Upper lobe of right lung (tissue), 1 donor: Measurements from ENCODE around the gene TAMALIN. TPM values are rescaled to one million over a fixed set of nuclear protein-coding genes. Genes with fewer than 3 reads are reported as not detected.
A peak's percentile ranks its signal among the peaks of the same experiment; 100 is the strongest.

ENCODE experiments used
- ATAC-seq: fragments of 200-7000 bp; cut with Tn5 transposase; one replicate; pipeline ENCODE4 v1.9.1; 2020; ENCODE audit warnings: mild to moderate bottlenecking, moderate library complexity
- DNase-seq: peaks from one replicate; pipeline ENCODE4 v3.0.0-alpha.2; 2020
- H3K27ac ChIP-seq: fragments of 200-600 bp; one replicate; pipeline ENCODE4 v1.8.0; 2022
- H3K27me3 ChIP-seq: fragments of 200-600 bp; one replicate; pipeline ENCODE4 v1.8.0; 2022; ENCODE audit warnings: mild to moderate bottlenecking
- H3K36me3 ChIP-seq: fragments of 200-600 bp; one replicate; pipeline ENCODE4 v1.8.0; 2022
- H3K4me1 ChIP-seq: fragments of 200-600 bp; one replicate; pipeline ENCODE4 v1.8.0; 2022
- H3K4me3 ChIP-seq: fragments of 200-600 bp; one replicate; pipeline ENCODE4 v1.8.0; 2022; ENCODE audit warnings: mild to moderate bottlenecking
- H3K9me3 ChIP-seq: fragments of 200-600 bp; one replicate; pipeline ENCODE4 v1.8.0; 2022
- intact Hi-C: fragments of 100-400 bp; cut with DNase I; formaldehyde crosslinking; loops from one replicate; pipeline ENCODE4 v1.11.0; 2022
- total RNA-seq: library from RNA; stranded (reverse); fragmentation: NEBNext Ultra II Directional; extraction: Animal tissue kit (Norgen Biotek cat#: 25700); gene quantifications from one replicate; pipeline ENCODE4 v1.2.1, GENCODE V29; 2021
- TF ChIP-seq, protein P1 (sequence below): fragments of 200-600 bp; IDR thresholded peaks from one replicate; pipeline ENCODE4 v1.8.0; 2022; ENCODE audit warnings: antibody characterized with exemption
- donor health status: DM: no; HTN: yes; CAD: no; lungs with severe emphysema.

The TAMALIN gene
- total RNA-seq, 1 donor from 2014 or later = 199 TPM

DNA sequence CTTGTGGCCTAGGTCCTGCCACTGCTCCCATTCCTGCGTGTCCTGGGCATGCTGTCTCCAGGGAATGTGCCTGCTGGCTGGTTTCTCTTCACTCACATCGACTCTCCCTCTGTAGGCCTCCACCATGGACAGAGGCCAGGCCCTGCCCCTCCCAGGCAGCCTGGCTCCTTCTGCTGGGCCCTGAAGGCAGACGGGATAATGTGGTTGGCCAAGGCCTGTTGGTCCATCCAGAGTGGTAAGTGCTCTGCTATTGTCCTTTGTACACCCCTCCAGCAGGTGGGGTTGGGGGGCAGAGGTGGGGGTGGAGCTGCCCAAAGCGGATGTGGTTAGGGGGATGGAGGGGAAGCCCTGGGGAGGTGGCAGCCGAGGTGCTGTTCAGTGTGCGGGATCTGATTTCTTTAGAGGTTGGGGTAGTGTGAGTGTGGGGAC is 35.0 kb downstream of the TAMALIN start:
- H3K4me3 ChIP-seq = no peak overlapping the region
- DNase-seq (no peak), ATAC-seq (no peak)
- intact Hi-C loops = no loop called here
- TF ChIP-seq, protein P1, sequence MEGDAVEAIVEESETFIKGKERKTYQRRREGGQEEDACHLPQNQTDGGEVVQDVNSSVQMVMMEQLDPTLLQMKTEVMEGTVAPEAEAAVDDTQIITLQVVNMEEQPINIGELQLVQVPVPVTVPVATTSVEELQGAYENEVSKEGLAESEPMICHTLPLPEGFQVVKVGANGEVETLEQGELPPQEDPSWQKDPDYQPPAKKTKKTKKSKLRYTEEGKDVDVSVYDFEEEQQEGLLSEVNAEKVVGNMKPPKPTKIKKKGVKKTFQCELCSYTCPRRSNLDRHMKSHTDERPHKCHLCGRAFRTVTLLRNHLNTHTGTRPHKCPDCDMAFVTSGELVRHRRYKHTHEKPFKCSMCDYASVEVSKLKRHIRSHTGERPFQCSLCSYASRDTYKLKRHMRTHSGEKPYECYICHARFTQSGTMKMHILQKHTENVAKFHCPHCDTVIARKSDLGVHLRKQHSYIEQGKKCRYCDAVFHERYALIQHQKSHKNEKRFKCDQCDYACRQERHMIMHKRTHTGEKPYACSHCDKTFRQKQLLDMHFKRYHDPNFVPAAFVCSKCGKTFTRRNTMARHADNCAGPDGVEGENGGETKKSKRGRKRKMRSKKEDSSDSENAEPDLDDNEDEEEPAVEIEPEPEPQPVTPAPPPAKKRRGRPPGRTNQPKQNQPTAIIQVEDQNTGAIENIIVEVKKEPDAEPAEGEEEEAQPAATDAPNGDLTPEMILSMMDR = no peak
- no peaks in the 10 kb centered on the region for H3K9me3 ChIP-seq
- no peaks in the 10 kb centered on the region for H3K36me3 ChIP-seq
- peaks cover 44% of the 10 kb centered on the region for H3K4me1 ChIP-seq
- H3K27me3 ChIP-seq = no peaks in the 10 kb centered on the region
- H3K27ac ChIP-seq = no peak overlapping the region

- H3K9me3 ChIP-seq = no peaks in the 10 kb centered on the region
- peaks cover 50% of the 10 kb centered on the region for H3K4me1 ChIP-seq
- H3K36me3 ChIP-seq = no peaks in the 10 kb centered on the region
- H3K27ac ChIP-seq = peak overlapping the region; percentile 78
- no peak for ATAC-seq
- TF ChIP-seq, protein P1 = no peak
- no peak for DNase-seq
- no peaks in the 10 kb centered on the region for H3K27me3 ChIP-seq
- intact Hi-C loops = no loop called here
- no peak overlapping the region for H3K4me3 ChIP-seq
Observed at GRCh38 chr12:52042706-52043385, 36.1 kb downstream of the TAMALIN start.

- H3K36me3 ChIP-seq = no peaks in the 10 kb centered on the region
- H3K27ac ChIP-seq = peak overlapping the region; percentile 78
- peaks cover 47% of the 10 kb centered on the region for H3K4me1 ChIP-seq
- no peaks in the 10 kb centered on the region for H3K9me3 ChIP-seq
- no peaks in the 10 kb centered on the region for H3K27me3 ChIP-seq
- intact Hi-C loops = no loop called here
- ATAC-seq (no peak), DNase-seq (no peak)
- TF ChIP-seq, protein P1 = no peak
- H3K4me3 ChIP-seq = no peak overlapping the region
Observed at GRCh38 chr12:52043386-52044212, 36.9 kb downstream of the TAMALIN start.

GRCh38 chr12:52044292-52044983 is 37.7 kb downstream of the TAMALIN start:
- Histone ChIP-seq H3K27ac (peak overlapping the region; percentile 78), H3K4me3 (no peak overlapping the region)
- intact Hi-C loops = no loop called here

DNA sequence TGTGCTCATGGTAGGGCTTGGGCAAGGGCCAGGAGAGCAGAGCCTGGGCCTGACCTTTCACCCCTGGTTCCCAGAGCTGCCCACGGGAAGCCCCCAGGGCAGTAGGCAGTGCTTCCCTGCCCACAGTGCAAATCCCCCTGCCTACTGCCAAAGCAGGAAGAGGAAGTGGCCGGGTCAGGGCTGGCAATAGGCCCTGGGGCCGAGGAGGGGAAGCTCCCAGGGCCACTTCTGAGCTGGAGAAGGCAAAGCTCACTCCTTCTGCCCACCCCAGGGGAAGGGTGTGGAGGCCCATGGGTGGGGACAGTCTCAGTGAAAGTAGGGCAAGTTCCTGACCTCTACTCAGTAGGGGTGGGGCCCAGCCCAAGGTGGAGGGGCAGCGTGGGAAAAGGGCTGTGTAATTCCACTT is 39.1 kb downstream of the TAMALIN start:
- TF ChIP-seq, protein P1 = no peak
- peaks cover 56% of the 10 kb centered on the region for H3K4me1 ChIP-seq
- no peaks in the 10 kb centered on the region for H3K27me3 ChIP-seq
- no peaks in the 10 kb centered on the region for H3K36me3 ChIP-seq
- H3K27ac ChIP-seq = peak overlapping the region; percentile 78
- H3K4me3 ChIP-seq = no peak overlapping the region
- intact Hi-C loops = no loop called here
- ATAC-seq (peak; percentile 68), DNase-seq (peak; percentile 84)
- H3K9me3 ChIP-seq = no peaks in the 10 kb centered on the region

More at GRCh38 chr12:52044292-52044983, 37.7 kb downstream of the TAMALIN start:
- peak; percentile 84 for DNase-seq
- no peaks in the 10 kb centered on the region for H3K9me3 ChIP-seq
- no peaks in the 10 kb centered on the region for H3K36me3 ChIP-seq
- no peaks in the 10 kb centered on the region for H3K27me3 ChIP-seq
- peaks cover 45% of the 10 kb centered on the region for H3K4me1 ChIP-seq
- TF ChIP-seq, protein P1 = no peak
- ATAC-seq = peak; percentile 59
